Measurements from ENCODE around the gene SLC25A6.
"Not testable (repeated sequence)": the region's sequence is repeated elsewhere in the genome, so short reads cannot be mapped to it uniquely, and the experiment has no call there.

The SLC25A6 gene

GRCh38 chrX:1419545-1420355 lies 27.8 kb upstream of the SLC25A6 start:
- DNase-seq (no peak), ATAC-seq (peak; percentile 6)
- H3K4me3 Mint-ChIP-seq, result no peak overlapping the region
- H3K4me1 Mint-ChIP-seq, result no peaks in the 10 kb centered on the region
- peaks cover 9% of the 10 kb centered on the region for H3K9me3 Mint-ChIP-seq
- H3K27me3 Mint-ChIP-seq, result no peaks in the 10 kb centered on the region
- H3K27ac Mint-ChIP-seq, result peak overlapping the region; percentile 20
- H3K36me3 Mint-ChIP-seq (ENCODE audit: low read depth), result peaks cover 50% of the 10 kb centered on the region

GRCh38 chrX:1418901-1419544 lies 27.1 kb upstream of the SLC25A6 start:
- Mint-ChIP-seq H3K36me3 (ENCODE audit: low read depth) (peaks cover 48% of the 10 kb centered on the region), H3K4me1 (no peaks in the 10 kb centered on the region), H3K27me3 (no peaks in the 10 kb centered on the region), H3K9me3 (peaks cover 3% of the 10 kb centered on the region), H3K27ac (no peak overlapping the region), H3K4me3 (no peak overlapping the region)
- no peak for DNase-seq
- peak; percentile 8 for ATAC-seq

- peaks cover 47% of the 10 kb centered on the region for H3K36me3 Mint-ChIP-seq (ENCODE audit: low read depth)
- peaks cover 3% of the 10 kb centered on the region for H3K9me3 Mint-ChIP-seq
- DNase-seq (no peak), ATAC-seq (no peak)
- no peak overlapping the region for H3K4me3 Mint-ChIP-seq
- no peaks in the 10 kb centered on the region for H3K4me1 Mint-ChIP-seq
- peak overlapping the region; percentile 21 for H3K27ac Mint-ChIP-seq
- no peaks in the 10 kb centered on the region for H3K27me3 Mint-ChIP-seq
Measured at GRCh38 chrX:1417921-1418771, 26.2 kb upstream of the SLC25A6 start.

DNA sequence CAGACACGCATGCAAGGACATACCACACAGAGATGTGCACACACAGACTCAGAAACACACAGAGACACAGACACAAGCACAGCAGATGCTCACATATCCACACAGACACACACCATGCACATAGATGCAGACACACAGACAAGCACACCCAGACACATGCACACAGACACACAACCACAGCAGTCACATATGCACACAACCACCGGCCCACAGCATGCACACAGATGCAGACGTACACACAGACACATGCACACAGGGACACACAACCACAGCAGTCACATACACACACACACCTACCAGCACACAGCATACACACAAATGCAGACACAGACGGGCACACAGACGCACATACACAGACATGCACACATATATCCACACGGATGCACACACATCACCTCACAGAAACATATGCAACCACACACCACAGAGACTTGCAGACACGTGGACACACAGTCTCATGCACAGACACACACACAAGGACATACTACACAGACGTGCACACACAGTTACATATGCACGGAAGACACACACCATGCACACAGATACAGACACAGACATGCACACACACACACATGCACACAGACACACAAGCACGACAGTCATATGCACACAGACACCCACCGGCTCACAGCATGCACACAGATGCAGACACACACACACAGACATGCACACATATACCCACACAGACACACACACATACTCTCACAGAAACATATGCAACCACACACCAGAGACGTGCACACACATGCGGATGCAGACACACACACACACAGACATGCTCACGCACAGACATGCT lies 25.2 kb upstream of the SLC25A6 start:
- ATAC-seq, result no peak
- peaks cover 48% of the 10 kb centered on the region for H3K36me3 Mint-ChIP-seq (ENCODE audit: low read depth)
- no peak overlapping the region for H3K27ac Mint-ChIP-seq
- no peak for DNase-seq
- H3K4me3 Mint-ChIP-seq, result no peak overlapping the region
- no peaks in the 10 kb centered on the region for H3K27me3 Mint-ChIP-seq
- no peaks in the 10 kb centered on the region for H3K4me1 Mint-ChIP-seq
- H3K9me3 Mint-ChIP-seq, result no peaks in the 10 kb centered on the region

- DNase-seq, result no peak
- Mint-ChIP-seq H3K4me1 (no peaks in the 10 kb centered on the region), H3K27ac (no peak overlapping the region), H3K27me3 (no peaks in the 10 kb centered on the region), H3K36me3 (ENCODE audit: low read depth) (peaks cover 47% of the 10 kb centered on the region), H3K4me3 (no peak overlapping the region), H3K9me3 (no peaks in the 10 kb centered on the region)
- no peak for ATAC-seq
Measured at GRCh38 chrX:1416327-1416784, 24.4 kb upstream of the SLC25A6 start.

GRCh38 chrX:1412551-1413161 lies 20.7 kb upstream of the SLC25A6 start:
- no peak overlapping the region for H3K27ac Mint-ChIP-seq

DNA sequence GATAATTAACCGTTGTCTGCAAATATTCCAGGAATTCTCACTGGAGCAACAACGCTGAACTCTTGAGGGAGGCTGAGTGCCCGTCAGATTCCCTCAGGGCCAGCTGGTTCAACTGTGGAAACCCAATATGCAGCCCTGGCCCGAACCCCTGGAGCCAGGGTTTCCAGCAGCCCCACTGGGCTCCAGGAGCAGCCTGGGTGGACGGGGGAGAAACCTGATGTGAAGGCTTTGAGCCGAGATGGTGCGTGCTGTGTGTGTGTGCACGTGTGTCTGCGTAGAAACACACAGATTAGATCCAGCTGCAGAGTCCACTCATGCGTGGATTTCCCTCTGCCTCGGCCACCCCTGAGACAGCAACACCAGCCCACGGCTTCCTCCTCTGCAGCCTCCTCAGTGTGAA lies 19.4 kb upstream of the SLC25A6 start:
- Mint-ChIP-seq H3K4me1 (no peaks in the 10 kb centered on the region), H3K9me3 (no peaks in the 10 kb centered on the region)

More at GRCh38 chrX:1412551-1413161, 20.7 kb upstream of the SLC25A6 start:
- peaks cover 32% of the 10 kb centered on the region for H3K36me3 Mint-ChIP-seq (ENCODE audit: low read depth)
- H3K27me3 Mint-ChIP-seq, result no peaks in the 10 kb centered on the region
- no peak overlapping the region for H3K4me3 Mint-ChIP-seq
- ATAC-seq, result no peak
- no peaks in the 10 kb centered on the region for H3K4me1 Mint-ChIP-seq
- H3K9me3 Mint-ChIP-seq, result no peaks in the 10 kb centered on the region
- DNase-seq, result no peak

DNA sequence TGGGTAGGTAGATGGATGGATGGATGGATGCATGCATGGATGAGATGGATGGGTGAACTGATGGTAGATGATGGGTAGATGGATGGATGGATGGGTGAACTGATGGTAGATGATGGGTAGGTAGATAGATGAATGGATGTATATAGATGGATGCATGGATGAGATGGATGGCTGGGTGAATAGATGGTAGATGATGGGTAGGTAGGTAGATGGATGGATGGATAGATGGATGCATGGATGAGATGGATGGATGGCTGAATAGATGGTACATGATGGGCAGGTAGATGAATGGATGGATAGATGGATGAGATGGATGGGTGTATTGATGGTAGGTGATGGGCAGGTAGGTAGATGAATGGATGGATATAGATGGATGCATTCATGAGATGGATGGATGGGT lies 15.1 kb upstream of the SLC25A6 start:
- no peaks in the 10 kb centered on the region for H3K9me3 Mint-ChIP-seq
- no peak overlapping the region for H3K27ac Mint-ChIP-seq
- no peaks in the 10 kb centered on the region for H3K4me1 Mint-ChIP-seq
- H3K27me3 Mint-ChIP-seq, result no peaks in the 10 kb centered on the region
- ATAC-seq, result no peak
- H3K4me3 Mint-ChIP-seq, result no peak overlapping the region
- no peak for DNase-seq
- peaks cover 11% of the 10 kb centered on the region for H3K36me3 Mint-ChIP-seq (ENCODE audit: low read depth)

More for the DNA sequence above, 19.4 kb upstream of the SLC25A6 start:
- Mint-ChIP-seq H3K36me3 (ENCODE audit: low read depth) (peaks cover 32% of the 10 kb centered on the region), H3K4me3 (no peak overlapping the region), H3K27me3 (no peaks in the 10 kb centered on the region), H3K27ac (no peak overlapping the region)
- ATAC-seq (no peak), DNase-seq (no peak)

DNA sequence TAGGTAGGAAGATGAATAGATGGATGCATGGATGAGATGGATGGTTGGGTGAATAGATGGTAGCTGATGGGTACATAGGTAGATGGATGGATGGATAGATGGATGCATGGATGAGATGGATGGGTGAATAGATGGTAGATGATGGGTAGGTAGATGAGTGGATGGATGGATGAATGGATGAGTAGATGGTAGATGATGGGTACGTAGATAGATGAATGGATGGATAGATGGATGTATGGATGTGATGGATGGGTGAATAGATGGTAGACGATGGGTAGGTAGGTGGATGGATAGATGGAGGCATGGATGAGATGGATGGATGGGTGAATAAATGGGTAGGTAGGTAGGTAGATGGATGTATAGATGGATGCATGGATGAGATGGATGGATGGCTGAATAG lies 13.9 kb upstream of the SLC25A6 start:
- H3K4me3 Mint-ChIP-seq; ATAC-seq; H3K27me3 Mint-ChIP-seq; H3K36me3 Mint-ChIP-seq (ENCODE audit: low read depth); H3K4me1 Mint-ChIP-seq; H3K27ac Mint-ChIP-seq; DNase-seq; H3K9me3 Mint-ChIP-seq: not testable (repeated sequence)

DNA sequence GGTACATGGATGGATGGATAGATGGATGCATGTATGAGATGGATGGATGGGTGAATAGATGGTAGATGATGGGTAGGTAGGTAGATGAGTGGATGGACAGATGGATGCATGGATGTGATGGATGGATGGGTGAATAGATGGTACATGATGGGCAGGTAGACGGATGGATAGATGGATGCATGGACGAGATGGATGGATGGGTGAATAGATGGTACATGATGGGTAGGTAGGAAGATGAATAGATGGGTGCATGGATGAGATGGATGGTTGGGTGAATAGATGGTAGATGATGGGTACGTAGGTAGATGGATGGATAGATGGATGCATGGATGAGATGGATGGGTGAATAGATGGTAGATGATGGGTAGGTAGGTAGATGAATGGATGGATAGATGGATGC lies 12.0 kb upstream of the SLC25A6 start:
- not testable (repeated sequence) for H3K27ac Mint-ChIP-seq; H3K36me3 Mint-ChIP-seq (ENCODE audit: low read depth); H3K27me3 Mint-ChIP-seq; H3K9me3 Mint-ChIP-seq; H3K4me3 Mint-ChIP-seq; ATAC-seq; DNase-seq; H3K4me1 Mint-ChIP-seq

- no peak overlapping the region for H3K27ac Mint-ChIP-seq
- no peaks in the 10 kb centered on the region for H3K4me1 Mint-ChIP-seq
- H3K36me3 Mint-ChIP-seq (ENCODE audit: low read depth), result peaks cover 1% of the 10 kb centered on the region
- H3K4me3 Mint-ChIP-seq, result no peak overlapping the region
- no peaks in the 10 kb centered on the region for H3K27me3 Mint-ChIP-seq
- no peak for ATAC-seq
- H3K9me3 Mint-ChIP-seq, result no peaks in the 10 kb centered on the region
- DNase-seq, result no peak
Measured at GRCh38 chrX:1403228-1403627, 11.3 kb upstream of the SLC25A6 start.

GRCh38 chrX:1401611-1402430 lies 9.9 kb upstream of the SLC25A6 start:
- ATAC-seq, result no peak

More at GRCh38 chrX:1401611-1402430, 9.9 kb upstream of the SLC25A6 start:
- Mint-ChIP-seq H3K9me3 (no peaks in the 10 kb centered on the region), H3K36me3 (ENCODE audit: low read depth) (peaks cover 3% of the 10 kb centered on the region), H3K27ac (no peak overlapping the region), H3K4me3 (no peak overlapping the region), H3K4me1 (no peaks in the 10 kb centered on the region), H3K27me3 (no peaks in the 10 kb centered on the region)
- no peak for DNase-seq

All from activated naive CD8-positive, alpha-beta T cell treated with anti-CD3 and anti-CD28 coated beads, Interleukin-2, amount 50 U/mL, for 24 hours (primary cell).